Kidney (tissue), 14 donors: ENCODE data around the gene RYR2. TPM values are rescaled to one million over a fixed set of nuclear protein-coding genes. Genes with fewer than 3 reads are reported as not detected.
A peak's percentile ranks its signal among the peaks of the same experiment; 100 is the strongest.

Source experiments
- DNase-seq, 5 donors: peaks; one replicate each; pipeline ENCODE4 v3.0.0-alpha.2; 2013 to 2020
- FAIRE-seq: peaks from 2 replicates; lab custom pipeline; 2012; peaks lifted over from hg19 to GRCh38; lab: Jason Lieb, UNC
- H3K27ac ChIP-seq, 2 donors: one replicate each; pipeline ENCODE4 v1.7.0; 2013; ENCODE audit warnings: low read depth in 2 of 2, low read length in 2 of 2, inconsistent platforms in 1 of 2
- H3K27me3 ChIP-seq: one replicate; pipeline ENCODE4 v1.7.1; 2013; ENCODE audit warnings: low read length, inconsistent platforms; ENCODE audit not compliant: control insufficient read depth, insufficient read depth
- H3K36me3 ChIP-seq, 3 donors: one replicate each; pipeline versions ENCODE4 v1.7.0 to v1.7.1; 2013; ENCODE audit warnings: low read length in 3 of 3, control low read depth in 1 of 3, inconsistent platforms in 1 of 3; ENCODE audit not compliant: insufficient read depth in 3 of 3, control insufficient read depth in 2 of 3
- H3K4me1 ChIP-seq, 3 donors: one replicate each; pipeline versions ENCODE4 v1.7.0 to v1.7.1; 2013; ENCODE audit warnings: low read length in 3 of 3, inconsistent platforms in 1 of 3, low read depth in 1 of 3; ENCODE audit not compliant: control insufficient read depth in 2 of 3, insufficient read depth in 2 of 3
- H3K4me3 ChIP-seq, 3 donors: one replicate each; pipeline versions ENCODE4 v1.7.0 to v1.8.1; 2013; ENCODE audit warnings: low read length in 3 of 3, control low read depth in 1 of 3, inconsistent platforms in 1 of 3
- H3K9ac ChIP-seq, 3 donors: one replicate each; pipeline versions ENCODE4 v1.7.0 to v1.7.1; 2013; ENCODE audit warnings: low read length in 3 of 3, control low read depth in 1 of 3, inconsistent platforms in 1 of 3
- H3K9me3 ChIP-seq, 3 donors: one replicate each; pipeline versions ENCODE4 v1.7.0 to v1.7.1; 2013; ENCODE audit warnings: low read length in 3 of 3, control low read depth in 1 of 3, inconsistent platforms in 1 of 3; ENCODE audit not compliant: control insufficient read depth in 2 of 3, insufficient read depth in 1 of 3
- intact Hi-C: fragments of 100-400 bp; cut with DNase I; formaldehyde crosslinking; loops from one replicate; pipeline ENCODE4 v1.11.1; 2022
- polyA plus RNA-seq: library from polyadenylated mRNA; stranded (reverse); fragments of 350-450 nt; fragmentation: Illumina TruSeq; extraction: RNeasy Lipid Tissue Mini Kit (QIAGEN cat#74804); gene quantifications from one replicate; pipeline ENCODE4 v1.2.3, GENCODE V29; 2014; ENCODE audit warnings: low read depth, low replicate concordance; ENCODE audit not compliant: insufficient read depth
- total RNA-seq: library from RNA; stranded (reverse); fragmentation: NEBNext Ultra II Directional; extraction: Animal tissue kit (Norgen Biotek cat#: 25700); gene quantifications from one replicate; pipeline ENCODE4 v1.2.1, GENCODE V29; 2021
- TF ChIP-seq, protein P1 (sequence below): IDR thresholded peaks from 3 replicates; pipeline ENCODE4 v1.5.1; 2012; ENCODE audit warnings: mild to moderate bottlenecking, moderate library complexity, borderline replicate concordance; ENCODE audit not compliant: insufficient read depth; ENCODE audit errors: extremely low read depth
- donor health status: control.
- donor health status: control.
- donor health status: control.
- donor health status: control.
- donor health status: control.
- donor health status: DM: yes; HTN: yes; CAD: no.
- donor health status: Normal renal cell carcinoma (clear cell type).

The RYR2 gene
- total and polyA plus RNA-seq, 2 donors from 2014 or later, result 0.28 to 0.60 TPM

DNA sequence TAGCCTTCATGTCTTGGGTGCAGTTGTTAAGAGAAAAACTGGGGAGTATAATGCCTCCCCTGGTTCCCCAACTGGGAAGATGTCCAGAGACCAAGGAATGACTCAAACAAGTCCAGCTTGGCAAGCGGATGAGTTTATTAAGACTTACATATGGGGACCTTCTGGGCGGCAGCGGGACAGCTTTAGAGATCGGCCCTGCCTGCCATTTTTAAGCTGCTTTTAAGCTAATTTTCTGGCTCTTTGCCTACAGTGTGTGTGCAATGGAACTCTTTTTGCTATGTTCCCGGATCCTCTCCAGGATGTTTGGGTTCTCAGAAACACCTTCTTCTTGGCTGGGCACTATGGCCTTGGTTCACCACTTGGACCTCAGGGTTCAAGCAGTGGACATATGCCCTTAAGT, 99.5 kb downstream of the RYR2 start:
- Histone ChIP-seq H3K9ac (no peak overlapping the region), H3K27ac (no peak overlapping the region), H3K9me3 (no peaks in the 10 kb centered on the region), H3K36me3 (no peaks in the 10 kb centered on the region), H3K4me3 (no peak overlapping the region), H3K4me1 (no peaks in the 10 kb centered on the region), H3K27me3 (no peaks in the 10 kb centered on the region)
- intact Hi-C loops, result no loop called here
- TF ChIP-seq, protein P1, sequence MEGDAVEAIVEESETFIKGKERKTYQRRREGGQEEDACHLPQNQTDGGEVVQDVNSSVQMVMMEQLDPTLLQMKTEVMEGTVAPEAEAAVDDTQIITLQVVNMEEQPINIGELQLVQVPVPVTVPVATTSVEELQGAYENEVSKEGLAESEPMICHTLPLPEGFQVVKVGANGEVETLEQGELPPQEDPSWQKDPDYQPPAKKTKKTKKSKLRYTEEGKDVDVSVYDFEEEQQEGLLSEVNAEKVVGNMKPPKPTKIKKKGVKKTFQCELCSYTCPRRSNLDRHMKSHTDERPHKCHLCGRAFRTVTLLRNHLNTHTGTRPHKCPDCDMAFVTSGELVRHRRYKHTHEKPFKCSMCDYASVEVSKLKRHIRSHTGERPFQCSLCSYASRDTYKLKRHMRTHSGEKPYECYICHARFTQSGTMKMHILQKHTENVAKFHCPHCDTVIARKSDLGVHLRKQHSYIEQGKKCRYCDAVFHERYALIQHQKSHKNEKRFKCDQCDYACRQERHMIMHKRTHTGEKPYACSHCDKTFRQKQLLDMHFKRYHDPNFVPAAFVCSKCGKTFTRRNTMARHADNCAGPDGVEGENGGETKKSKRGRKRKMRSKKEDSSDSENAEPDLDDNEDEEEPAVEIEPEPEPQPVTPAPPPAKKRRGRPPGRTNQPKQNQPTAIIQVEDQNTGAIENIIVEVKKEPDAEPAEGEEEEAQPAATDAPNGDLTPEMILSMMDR, result no peak
- FAIRE-seq (no peak), DNase-seq (no peak)

DNA sequence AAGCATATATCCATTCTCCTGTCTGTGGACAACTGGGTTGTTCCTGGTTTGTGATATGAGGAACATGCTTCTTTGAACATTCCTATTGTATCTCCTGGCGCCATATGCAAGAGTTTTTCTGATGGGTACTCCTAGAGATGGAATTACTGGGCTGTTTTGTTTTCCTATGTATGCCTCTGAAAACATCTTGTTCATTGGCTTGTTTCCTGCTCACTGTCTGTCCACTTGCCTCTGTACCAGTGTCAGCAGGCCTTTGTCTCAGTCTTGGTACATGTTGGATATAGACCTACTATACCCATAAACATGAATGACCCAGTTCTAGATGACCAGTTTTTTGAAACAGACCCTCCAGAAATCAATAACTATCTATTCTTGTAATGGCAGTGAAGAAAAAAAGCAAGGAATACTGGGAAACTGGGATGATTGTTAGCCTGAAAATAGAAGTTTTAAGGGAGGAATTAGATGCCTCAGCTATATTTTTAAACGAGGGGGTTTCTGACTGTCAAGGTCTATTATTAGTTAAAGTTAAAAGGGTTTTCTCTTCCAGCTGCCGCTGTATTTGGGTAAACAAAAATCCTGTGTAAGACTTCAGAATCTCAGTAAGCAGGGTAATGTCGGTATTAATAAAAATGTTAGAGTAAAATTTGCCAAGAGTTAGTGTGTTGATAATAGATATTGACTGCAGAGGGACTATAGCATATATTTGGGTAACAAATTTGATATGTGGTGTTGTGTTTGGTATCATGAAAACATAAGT, 103.6 kb downstream of the RYR2 start:
- Histone ChIP-seq H3K27ac (no peak overlapping the region), H3K27me3 (no peaks in the 10 kb centered on the region), H3K36me3 (no peaks in the 10 kb centered on the region), H3K9me3 (no peaks in the 10 kb centered on the region), H3K4me3 (no peak overlapping the region), H3K4me1 (no peaks in the 10 kb centered on the region), H3K9ac (no peak overlapping the region)
- intact Hi-C loops, result no loop called here
- FAIRE-seq, result no peak
- TF ChIP-seq, protein P1, result no peak
- peak in 1 of 5 donors; percentile 65 for DNase-seq

DNA sequence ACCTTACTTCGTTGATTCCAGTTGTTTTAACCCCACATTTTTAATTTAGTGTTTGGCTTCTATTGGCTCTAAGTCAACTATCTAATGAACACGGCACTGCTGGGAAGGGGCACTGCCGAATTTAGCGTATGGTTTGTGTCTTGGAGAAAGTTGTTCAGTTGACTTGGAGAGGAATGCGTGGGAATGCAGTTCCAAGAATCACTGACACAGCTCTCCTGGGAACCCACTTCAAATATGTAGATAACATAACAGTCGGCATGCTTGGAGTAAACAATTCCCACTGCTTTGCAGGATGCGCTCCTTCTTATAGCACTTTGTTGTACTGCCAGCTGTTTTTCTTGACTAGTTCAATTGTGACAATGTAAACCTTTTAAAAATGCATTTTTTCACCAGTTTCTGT, 104.3 kb downstream of the RYR2 start:
- TF ChIP-seq, protein P1, result no peak
- Histone ChIP-seq H3K27ac (no peak overlapping the region), H3K27me3 (no peaks in the 10 kb centered on the region), H3K36me3 (no peaks in the 10 kb centered on the region), H3K9ac (no peak overlapping the region), H3K4me1 (no peaks in the 10 kb centered on the region), H3K9me3 (no peaks in the 10 kb centered on the region), H3K4me3 (no peak overlapping the region)
- FAIRE-seq (no peak), DNase-seq (peak in 4 of 5 donors; percentile 46 to 92 (median 68))
- intact Hi-C loops, result no loop called here
